Stimulated activated CD4-positive, alpha-beta T cell treated with anti-CD3 and anti-CD28 coated beads, Interleukin-15, amount 100 ng/mL, for 48 hours (primary cell): ENCODE data around the gene PDE1C.
"Not testable (repeated sequence)": the region's sequence is repeated elsewhere in the genome, so short reads cannot be mapped to it uniquely, and the experiment has no call there.

Source experiments
- DNase-seq, 2 donors: peaks; one replicate each; pipeline ENCODE4 v3.0.0-alpha.2; 2020; ENCODE audit warnings: low read depth in 2 of 2

The PDE1C gene

GRCh38 chr7:31850066-31850465 lies 220.1 kb downstream of the PDE1C start:
- DNase-seq: no peak

GRCh38 chr7:31835471-31835870 lies 234.7 kb downstream of the PDE1C start:
- no peak for DNase-seq

- not testable (repeated sequence) for DNase-seq
These were observed 236.6 kb downstream of the PDE1C start for GRCh38 chr7:31833625-31834024.

- no peak for DNase-seq
These were observed 241.7 kb downstream of the PDE1C start for GRCh38 chr7:31828520-31828919.

GRCh38 chr7:31825576-31825975 lies 244.6 kb downstream of the PDE1C start:
- DNase-seq: no peak

- no peak for DNase-seq
These were observed 251.2 kb downstream of the PDE1C start for GRCh38 chr7:31819031-31819430.

GRCh38 chr7:31816810-31817209 lies 253.4 kb downstream of the PDE1C start:
- no peak for DNase-seq

GRCh38 chr7:31815796-31816195 lies 254.4 kb downstream of the PDE1C start:
- no peak for DNase-seq

- no peak for DNase-seq
These were observed 256.0 kb downstream of the PDE1C start for GRCh38 chr7:31814187-31814586.

- DNase-seq: no peak
These were observed 258.4 kb downstream of the PDE1C start for GRCh38 chr7:31811650-31812461.

GRCh38 chr7:31805209-31805818 lies 264.9 kb downstream of the PDE1C start:
- DNase-seq: no peak

GRCh38 chr7:31796375-31796774 lies 273.8 kb downstream of the PDE1C start:
- DNase-seq: no peak

- DNase-seq: no peak
These were observed 275.3 kb downstream of the PDE1C start for GRCh38 chr7:31794851-31795344.

- DNase-seq: no peak
These were observed 278.3 kb downstream of the PDE1C start for GRCh38 chr7:31791881-31792280.

GRCh38 chr7:31788883-31789680 lies 281.1 kb downstream of the PDE1C start:
- no peak for DNase-seq

GRCh38 chr7:31788445-31788844 lies 281.8 kb downstream of the PDE1C start:
- DNase-seq: no peak

- DNase-seq: no peak
These were observed 283.9 kb downstream of the PDE1C start for GRCh38 chr7:31786326-31786725.

GRCh38 chr7:31785101-31785500 lies 285.1 kb downstream of the PDE1C start:
- DNase-seq: no peak

- no peak for DNase-seq
These were observed 287.0 kb downstream of the PDE1C start for GRCh38 chr7:31783221-31783620.

- DNase-seq: no peak
These were observed 287.7 kb downstream of the PDE1C start for GRCh38 chr7:31782411-31782991.

GRCh38 chr7:31778296-31778695 lies 291.9 kb downstream of the PDE1C start:
- no peak for DNase-seq

GRCh38 chr7:31776616-31777015 lies 293.6 kb downstream of the PDE1C start:
- DNase-seq: no peak
